ENCODE data around the gene KSR2. TPM values are rescaled to one million over a fixed set of nuclear protein-coding genes. Genes with fewer than 3 reads are reported as not detected.

KSR2 gene
- total RNA-seq, 4 donors from 2014 or later, result 0.02 to 0.10 TPM; not detected in 2

- no peak overlapping the region for H3K4me3 ChIP-seq
- ATAC-seq (peak; percentile 48 to 69), DNase-seq (peak; percentile 59 to 81)
- TF ChIP-seq POLR2A (IDR thresholded peaks at IDR 0.05), result no peak
- TF ChIP-seq CTCF (IDR thresholded peaks at IDR 0.05 in 4 of 5, conservative IDR thresholded peaks at IDR 0.05 in 1 of 5), result no peak
- intact Hi-C loops (cut with DNase I; ENCODE audit: low total_unique reads), result loop anchor here (2.0 kb wide), 1 partner anchor 80 kb away; no protein-coding TSS in a partner anchor
- peaks cover 24 to 62% of the 10 kb centered on the region in 2 donors for H3K4me1 ChIP-seq
- no peaks in the 10 kb centered on the region for H3K9me3 ChIP-seq
- in situ Hi-C loops (cut with MboI; ENCODE audit: low sequenced_read_pairs in 4 of 4), result no loop called here
- H3K36me3 ChIP-seq, result no peaks in the 10 kb centered on the region
- H3K27me3 ChIP-seq, result no peaks in the 10 kb centered on the region
- H3K27ac ChIP-seq, result peak overlapping the region; percentile 73 to 86 (median 80)
Measured at GRCh38 chr12:117522559-117522958, 446.2 kb downstream of the KSR2 start.

- no peak overlapping the region for H3K4me3 ChIP-seq
- intact Hi-C loops (cut with DNase I; ENCODE audit: low total_unique reads) (loop anchor here (2.0 kb wide), 1 partner anchor 79 kb away; no protein-coding TSS in a partner anchor), in situ Hi-C loops (cut with MboI; ENCODE audit: low sequenced_read_pairs in 4 of 4) (no loop called here)
- ATAC-seq (no peak), DNase-seq (no peak)
- TF ChIP-seq POLR2A (IDR thresholded peaks at IDR 0.05) (no peak), CTCF (IDR thresholded peaks at IDR 0.05 in 4 of 5, conservative IDR thresholded peaks at IDR 0.05 in 1 of 5) (no peak)
- H3K9me3 ChIP-seq, result no peaks in the 10 kb centered on the region
- H3K36me3 ChIP-seq, result no peaks in the 10 kb centered on the region
- peaks cover 23 to 59% of the 10 kb centered on the region in 2 donors for H3K4me1 ChIP-seq
- H3K27me3 ChIP-seq, result no peaks in the 10 kb centered on the region
- H3K27ac ChIP-seq, result peak overlapping the region in 2 of 4 donors; percentile 80 to 81
Measured at GRCh38 chr12:117521867-117522266, 446.9 kb downstream of the KSR2 start.

GRCh38 chr12:117521346-117521745 is 447.4 kb downstream of the KSR2 start:
- H3K9me3 ChIP-seq, result no peaks in the 10 kb centered on the region
- in situ Hi-C loops (cut with MboI; ENCODE audit: low sequenced_read_pairs in 4 of 4), result no loop called here
- H3K27ac ChIP-seq, result peak overlapping the region in 1 of 4 donors; percentile 37
- intact Hi-C loops (cut with DNase I; ENCODE audit: low total_unique reads), result no loop called here
- peak in 1 of 2 donors; percentile 12 for ATAC-seq
- DNase-seq, result no peak
- TF ChIP-seq CTCF (IDR thresholded peaks at IDR 0.05 in 4 of 5, conservative IDR thresholded peaks at IDR 0.05 in 1 of 5) (no peak), POLR2A (IDR thresholded peaks at IDR 0.05) (no peak)
- H3K27me3 ChIP-seq, result no peaks in the 10 kb centered on the region
- H3K4me3 ChIP-seq, result no peak overlapping the region
- peaks cover 19 to 54% of the 10 kb centered on the region in 2 donors for H3K4me1 ChIP-seq
- H3K36me3 ChIP-seq, result no peaks in the 10 kb centered on the region

- Histone ChIP-seq H3K27ac (peak overlapping the region in 3 of 4 donors; percentile 10 to 74 (median 31)), H3K4me3 (no peak overlapping the region), H3K36me3 (no peaks in the 10 kb centered on the region), H3K9me3 (no peaks in the 10 kb centered on the region), H3K4me1 (peaks cover 18 to 52% of the 10 kb centered on the region in 2 donors), H3K27me3 (no peaks in the 10 kb centered on the region)
- DNase-seq (peak; percentile 75 to 82), ATAC-seq (peak; percentile 28 to 64)
- intact Hi-C loops (cut with DNase I; ENCODE audit: low total_unique reads) (loop anchor here (1.0 kb wide), 1 partner anchor 31 kb away; no protein-coding TSS in a partner anchor), in situ Hi-C loops (cut with MboI; ENCODE audit: low sequenced_read_pairs in 4 of 4) (no loop called here)
- no peak for TF ChIP-seq POLR2A (IDR thresholded peaks at IDR 0.05)
- no peak for TF ChIP-seq CTCF (IDR thresholded peaks at IDR 0.05 in 4 of 5, conservative IDR thresholded peaks at IDR 0.05 in 1 of 5)
Measured at GRCh38 chr12:117518594-117519270, 450.1 kb downstream of the KSR2 start.

All from gastrocnemius medialis (tissue), 4 donors.